Measurements from ENCODE around the gene USP3. TPM values are rescaled to one million over a fixed set of nuclear protein-coding genes. Genes with fewer than 3 reads are reported as not detected.

USP3 gene
- total and polyA plus RNA-seq, 10 of the 15 experiments (the other 5 are each of a cell fraction or from before 2014, with no cell fraction given), result 23.8 to 64.5 (median 50.3) TPM

DNA sequence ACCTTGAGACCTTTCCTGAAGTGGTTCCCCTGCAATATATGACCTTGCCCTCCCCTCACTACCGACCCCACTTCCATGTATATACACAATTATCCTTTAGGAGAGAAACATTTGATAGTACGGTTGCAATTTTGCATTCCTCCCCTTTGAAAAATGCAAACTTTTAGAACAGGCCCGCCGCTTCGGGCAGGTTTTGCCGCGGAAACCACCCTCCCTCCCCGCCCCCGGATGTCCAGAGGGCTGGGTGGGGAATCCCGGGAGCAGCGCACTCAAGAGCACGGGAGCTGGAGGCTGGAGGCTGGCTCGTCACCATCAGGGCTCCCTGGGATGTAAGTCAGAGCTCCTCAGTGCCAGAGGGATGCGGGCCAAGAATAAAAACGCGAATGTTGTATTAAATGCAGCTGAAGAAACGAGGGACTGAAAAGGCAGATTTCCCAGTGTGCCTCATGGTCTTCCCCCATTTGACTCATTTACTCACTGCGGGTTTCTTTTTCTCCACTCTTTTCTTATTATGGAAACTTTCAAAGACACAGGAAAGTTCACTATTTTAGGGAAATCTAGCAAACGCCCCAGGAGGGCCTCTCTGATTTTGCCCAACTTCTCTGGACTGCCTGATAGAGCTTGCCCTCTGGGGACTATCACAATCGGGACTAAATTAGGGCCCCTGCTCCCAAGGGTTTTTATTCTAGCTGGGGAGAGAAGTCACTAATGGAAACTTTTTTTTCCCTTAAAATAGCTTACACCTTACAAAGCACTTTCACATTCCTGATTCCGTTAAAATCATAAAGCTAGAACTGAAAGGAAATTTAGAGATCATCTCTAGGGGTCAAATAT is 2.9 kb upstream of the USP3 start:
- FAIRE-seq (no peak), ATAC-seq (no peak), DNase-seq (ENCODE audit: low read depth, low spot score) (no peak)
- BruUV-seq (replicated peaks), result no TSS peak
- Histone ChIP-seq H3K4me2 (ENCODE audit: control insufficient read depth, insufficient read depth) (peak overlapping the region; percentile 86), H2AFZ (ENCODE audit: control insufficient read depth, low read depth, low read length) (peak overlapping the region; percentile 54), H3K9ac (ENCODE audit: control insufficient read depth, insufficient read depth, low read length) (peak overlapping the region; percentile 64), H3K79me2 (ENCODE audit: control insufficient read depth, insufficient read depth, low read length) (peaks cover 40% of the 10 kb centered on the region), H3K27me3 (replicated peaks in 1 of 2; ENCODE audit: control insufficient read depth in 2 of 2, insufficient read depth in 2 of 2, low read length in 1 of 2) (no peaks in the 10 kb centered on the region), H3K9me3 (replicated peaks; ENCODE audit: control insufficient read depth, insufficient read depth, low read length) (no peaks in the 10 kb centered on the region; the same call in 2 of the 3 replicates), H3K4me1 (ENCODE audit: control insufficient read depth, insufficient read depth, low read length) (peaks cover 49% of the 10 kb centered on the region), H4K20me1 (ENCODE audit: control insufficient read depth, insufficient read depth) (no peaks in the 10 kb centered on the region), H3K4me3 (peak overlapping the region; percentile 41; the same call in 1 of the 2 replicates), H3K27ac (ENCODE audit: control insufficient read depth, insufficient read depth) (peak overlapping the region; percentile 100), H3K36me3 (ENCODE audit: control insufficient read depth in 2 of 2, insufficient read depth in 2 of 2, low read length in 1 of 2) (no peaks in the 10 kb centered on the region)
- ChIA-PET POLR2A (interaction anchor here (0.7 to 8.7 kb wide), 10 partner anchors 9 to 30 kb away, joined by 3 to 110 read pairs (median 8); no protein-coding TSS in a partner anchor), SMC1A (ENCODE audit: uncharacterized antibody, unreplicated experiment) (interaction anchor here (0.8 to 8.7 kb wide), 12 partner anchors 9 to 100 kb away, joined by 3 to 151 read pairs (median 7); no protein-coding TSS in a partner anchor), CTCF (interaction anchor here (1.4 to 5.8 kb wide), 8 partner anchors 8 to 98 kb away, joined by 5 to 81 read pairs (median 7); no protein-coding TSS in a partner anchor), RAD21 (ENCODE audit: unreplicated experiment) (interaction anchor here (1.3 to 8.7 kb wide), 6 partner anchors 9 to 97 kb away, joined by 6 to 197 read pairs (median 118); partner anchors contain the start of gene FBXL22)
- in situ Hi-C loops (cut with MboI) (no loop called here), intact Hi-C loops (cut with micrococcal nuclease; ENCODE audit: unreplicated experiment) (loop anchor here (10.0 kb wide), 3 partner anchors 307 to 593 kb away; partner anchors contain the start of genes CIAO2A and SNX1)
- under 1% methylated on average over 18 of the region's 21 CpGs for WGBS (ENCODE audit: insufficient coverage, insufficient replicate concordance, low lambda C conversion rate, missing lambda C conversion rate)
- no peak for TF ChIP-seq YBX1 (IDR thresholded peaks at IDR 0.05)
- no peak for TF ChIP-seq RUNX3 (IDR thresholded peaks at IDR 0.05; ENCODE audit: low read length)
- TF ChIP-seq SIN3A (IDR thresholded peaks at IDR 0.05; ENCODE audit: low read depth, low read length), result no peak
- TF ChIP-seq, protein P1, sequence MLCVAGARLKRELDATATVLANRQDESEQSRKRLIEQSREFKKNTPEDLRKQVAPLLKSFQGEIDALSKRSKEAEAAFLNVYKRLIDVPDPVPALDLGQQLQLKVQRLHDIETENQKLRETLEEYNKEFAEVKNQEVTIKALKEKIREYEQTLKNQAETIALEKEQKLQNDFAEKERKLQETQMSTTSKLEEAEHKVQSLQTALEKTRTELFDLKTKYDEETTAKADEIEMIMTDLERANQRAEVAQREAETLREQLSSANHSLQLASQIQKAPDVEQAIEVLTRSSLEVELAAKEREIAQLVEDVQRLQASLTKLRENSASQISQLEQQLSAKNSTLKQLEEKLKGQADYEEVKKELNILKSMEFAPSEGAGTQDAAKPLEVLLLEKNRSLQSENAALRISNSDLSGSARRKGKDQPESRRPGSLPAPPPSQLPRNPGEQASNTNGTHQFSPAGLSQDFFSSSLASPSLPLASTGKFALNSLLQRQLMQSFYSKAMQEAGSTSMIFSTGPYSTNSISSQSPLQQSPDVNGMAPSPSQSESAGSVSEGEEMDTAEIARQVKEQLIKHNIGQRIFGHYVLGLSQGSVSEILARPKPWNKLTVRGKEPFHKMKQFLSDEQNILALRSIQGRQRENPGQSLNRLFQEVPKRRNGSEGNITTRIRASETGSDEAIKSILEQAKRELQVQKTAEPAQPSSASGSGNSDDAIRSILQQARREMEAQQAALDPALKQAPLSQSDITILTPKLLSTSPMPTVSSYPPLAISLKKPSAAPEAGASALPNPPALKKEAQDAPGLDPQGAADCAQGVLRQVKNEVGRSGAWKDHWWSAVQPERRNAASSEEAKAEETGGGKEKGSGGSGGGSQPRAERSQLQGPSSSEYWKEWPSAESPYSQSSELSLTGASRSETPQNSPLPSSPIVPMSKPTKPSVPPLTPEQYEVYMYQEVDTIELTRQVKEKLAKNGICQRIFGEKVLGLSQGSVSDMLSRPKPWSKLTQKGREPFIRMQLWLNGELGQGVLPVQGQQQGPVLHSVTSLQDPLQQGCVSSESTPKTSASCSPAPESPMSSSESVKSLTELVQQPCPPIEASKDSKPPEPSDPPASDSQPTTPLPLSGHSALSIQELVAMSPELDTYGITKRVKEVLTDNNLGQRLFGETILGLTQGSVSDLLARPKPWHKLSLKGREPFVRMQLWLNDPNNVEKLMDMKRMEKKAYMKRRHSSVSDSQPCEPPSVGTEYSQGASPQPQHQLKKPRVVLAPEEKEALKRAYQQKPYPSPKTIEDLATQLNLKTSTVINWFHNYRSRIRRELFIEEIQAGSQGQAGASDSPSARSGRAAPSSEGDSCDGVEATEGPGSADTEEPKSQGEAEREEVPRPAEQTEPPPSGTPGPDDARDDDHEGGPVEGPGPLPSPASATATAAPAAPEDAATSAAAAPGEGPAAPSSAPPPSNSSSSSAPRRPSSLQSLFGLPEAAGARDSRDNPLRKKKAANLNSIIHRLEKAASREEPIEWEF (IDR thresholded peaks at IDR 0.05; ENCODE audit: insufficient replicate concordance, low read depth, low read length), result no peak
- no peak for TF ChIP-seq ZSCAN29 (IDR thresholded peaks at IDR 0.05)
- TF ChIP-seq, protein P2, sequence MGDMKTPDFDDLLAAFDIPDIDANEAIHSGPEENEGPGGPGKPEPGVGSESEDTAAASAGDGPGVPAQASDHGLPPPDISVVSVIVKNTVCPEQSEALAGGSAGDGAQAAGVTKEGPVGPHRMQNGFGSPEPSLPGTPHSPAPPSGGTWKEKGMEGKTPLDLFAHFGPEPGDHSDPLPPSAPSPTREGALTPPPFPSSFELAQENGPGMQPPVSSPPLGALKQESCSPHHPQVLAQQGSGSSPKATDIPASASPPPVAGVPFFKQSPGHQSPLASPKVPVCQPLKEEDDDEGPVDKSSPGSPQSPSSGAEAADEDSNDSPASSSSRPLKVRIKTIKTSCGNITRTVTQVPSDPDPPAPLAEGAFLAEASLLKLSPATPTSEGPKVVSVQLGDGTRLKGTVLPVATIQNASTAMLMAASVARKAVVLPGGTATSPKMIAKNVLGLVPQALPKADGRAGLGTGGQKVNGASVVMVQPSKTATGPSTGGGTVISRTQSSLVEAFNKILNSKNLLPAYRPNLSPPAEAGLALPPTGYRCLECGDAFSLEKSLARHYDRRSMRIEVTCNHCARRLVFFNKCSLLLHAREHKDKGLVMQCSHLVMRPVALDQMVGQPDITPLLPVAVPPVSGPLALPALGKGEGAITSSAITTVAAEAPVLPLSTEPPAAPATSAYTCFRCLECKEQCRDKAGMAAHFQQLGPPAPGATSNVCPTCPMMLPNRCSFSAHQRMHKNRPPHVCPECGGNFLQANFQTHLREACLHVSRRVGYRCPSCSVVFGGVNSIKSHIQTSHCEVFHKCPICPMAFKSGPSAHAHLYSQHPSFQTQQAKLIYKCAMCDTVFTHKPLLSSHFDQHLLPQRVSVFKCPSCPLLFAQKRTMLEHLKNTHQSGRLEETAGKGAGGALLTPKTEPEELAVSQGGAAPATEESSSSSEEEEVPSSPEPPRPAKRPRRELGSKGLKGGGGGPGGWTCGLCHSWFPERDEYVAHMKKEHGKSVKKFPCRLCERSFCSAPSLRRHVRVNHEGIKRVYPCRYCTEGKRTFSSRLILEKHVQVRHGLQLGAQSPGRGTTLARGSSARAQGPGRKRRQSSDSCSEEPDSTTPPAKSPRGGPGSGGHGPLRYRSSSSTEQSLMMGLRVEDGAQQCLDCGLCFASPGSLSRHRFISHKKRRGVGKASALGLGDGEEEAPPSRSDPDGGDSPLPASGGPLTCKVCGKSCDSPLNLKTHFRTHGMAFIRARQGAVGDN (IDR thresholded peaks at IDR 0.05), result peak; percentile 47
- TF ChIP-seq, protein P3, sequence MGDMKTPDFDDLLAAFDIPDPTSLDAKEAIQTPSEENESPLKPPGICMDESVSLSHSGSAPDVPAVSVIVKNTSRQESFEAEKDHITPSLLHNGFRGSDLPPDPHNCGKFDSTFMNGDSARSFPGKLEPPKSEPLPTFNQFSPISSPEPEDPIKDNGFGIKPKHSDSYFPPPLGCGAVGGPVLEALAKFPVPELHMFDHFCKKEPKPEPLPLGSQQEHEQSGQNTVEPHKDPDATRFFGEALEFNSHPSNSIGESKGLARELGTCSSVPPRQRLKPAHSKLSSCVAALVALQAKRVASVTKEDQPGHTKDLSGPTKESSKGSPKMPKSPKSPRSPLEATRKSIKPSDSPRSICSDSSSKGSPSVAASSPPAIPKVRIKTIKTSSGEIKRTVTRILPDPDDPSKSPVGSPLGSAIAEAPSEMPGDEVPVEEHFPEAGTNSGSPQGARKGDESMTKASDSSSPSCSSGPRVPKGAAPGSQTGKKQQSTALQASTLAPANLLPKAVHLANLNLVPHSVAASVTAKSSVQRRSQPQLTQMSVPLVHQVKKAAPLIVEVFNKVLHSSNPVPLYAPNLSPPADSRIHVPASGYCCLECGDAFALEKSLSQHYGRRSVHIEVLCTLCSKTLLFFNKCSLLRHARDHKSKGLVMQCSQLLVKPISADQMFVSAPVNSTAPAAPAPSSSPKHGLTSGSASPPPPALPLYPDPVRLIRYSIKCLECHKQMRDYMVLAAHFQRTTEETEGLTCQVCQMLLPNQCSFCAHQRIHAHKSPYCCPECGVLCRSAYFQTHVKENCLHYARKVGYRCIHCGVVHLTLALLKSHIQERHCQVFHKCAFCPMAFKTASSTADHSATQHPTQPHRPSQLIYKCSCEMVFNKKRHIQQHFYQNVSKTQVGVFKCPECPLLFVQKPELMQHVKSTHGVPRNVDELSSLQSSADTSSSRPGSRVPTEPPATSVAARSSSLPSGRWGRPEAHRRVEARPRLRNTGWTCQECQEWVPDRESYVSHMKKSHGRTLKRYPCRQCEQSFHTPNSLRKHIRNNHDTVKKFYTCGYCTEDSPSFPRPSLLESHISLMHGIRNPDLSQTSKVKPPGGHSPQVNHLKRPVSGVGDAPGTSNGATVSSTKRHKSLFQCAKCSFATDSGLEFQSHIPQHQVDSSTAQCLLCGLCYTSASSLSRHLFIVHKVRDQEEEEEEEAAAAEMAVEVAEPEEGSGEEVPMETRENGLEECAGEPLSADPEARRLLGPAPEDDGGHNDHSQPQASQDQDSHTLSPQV (IDR thresholded peaks at IDR 0.05), result 0 out of 2 replicates have a peak, but pooled peaks have one; percentile 31
- TF ChIP-seq CBFB (IDR thresholded peaks at IDR 0.05; ENCODE audit: low read depth), result 0 out of 2 replicates have a peak, but pooled peaks have one; percentile 45
